Rectal smooth muscle tissue (tissue), 1 donor: Measurements from ENCODE around the gene SYNCRIP.
"Not testable (repeated sequence)": the region's sequence is repeated elsewhere in the genome, so short reads cannot be mapped to it uniquely, and the experiment has no call there.

Experiments used
- H3K27ac ChIP-seq: one replicate; pipeline ENCODE4 v1.7.0; 2013; ENCODE audit warnings: low read depth, low read length, inconsistent platforms
- H3K27me3 ChIP-seq: one replicate; pipeline ENCODE4 v1.7.0; 2013; ENCODE audit warnings: low read length; ENCODE audit not compliant: control insufficient read depth, insufficient read depth
- H3K36me3 ChIP-seq: one replicate; pipeline ENCODE4 v1.7.0; 2013; ENCODE audit warnings: low read length; ENCODE audit not compliant: control insufficient read depth, insufficient read depth
- H3K4me1 ChIP-seq: one replicate; pipeline ENCODE4 v1.7.0; 2013; ENCODE audit warnings: low read length; ENCODE audit not compliant: control insufficient read depth, insufficient read depth
- H3K4me3 ChIP-seq: one replicate; pipeline ENCODE4 v1.7.0; 2013; ENCODE audit warnings: low read length
- H3K9ac ChIP-seq: one replicate; pipeline ENCODE4 v1.7.0; 2013; ENCODE audit warnings: low read length

Gene SYNCRIP

DNA sequence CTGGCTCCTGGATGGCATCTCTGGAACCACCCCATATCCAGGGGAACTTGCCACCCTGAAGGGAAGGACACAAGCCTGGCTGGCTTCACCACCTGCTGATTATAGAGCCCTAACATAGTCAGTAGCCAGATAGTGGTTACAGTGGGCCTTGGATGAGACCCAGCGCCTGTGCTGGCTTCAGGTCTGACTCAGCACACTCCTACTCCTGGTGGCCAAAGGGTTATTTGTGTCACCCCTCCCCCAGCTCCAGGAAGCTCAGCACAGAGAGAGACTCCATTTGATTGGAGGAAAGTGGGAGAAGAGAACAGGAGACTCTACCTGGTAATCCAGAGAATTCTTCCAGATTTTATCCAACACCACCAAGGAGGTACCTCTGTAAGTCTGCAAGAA, 61.8 kb downstream of the SYNCRIP start:
- Histone ChIP-seq H3K4me1 (no peaks in the 10 kb centered on the region), H3K27ac (no peak overlapping the region), H3K4me3 (no peak overlapping the region), H3K36me3 (no peaks in the 10 kb centered on the region), H3K9ac (no peak overlapping the region), H3K27me3 (no peaks in the 10 kb centered on the region)

- no peaks in the 10 kb centered on the region for H3K4me1 ChIP-seq
- no peaks in the 10 kb centered on the region for H3K27me3 ChIP-seq
- H3K9ac ChIP-seq = no peak overlapping the region
- H3K4me3 ChIP-seq = no peak overlapping the region
- H3K36me3 ChIP-seq = no peaks in the 10 kb centered on the region
- H3K27ac ChIP-seq = no peak overlapping the region
Observed at GRCh38 chr6:85580118-85580877, 62.4 kb downstream of the SYNCRIP start.

DNA sequence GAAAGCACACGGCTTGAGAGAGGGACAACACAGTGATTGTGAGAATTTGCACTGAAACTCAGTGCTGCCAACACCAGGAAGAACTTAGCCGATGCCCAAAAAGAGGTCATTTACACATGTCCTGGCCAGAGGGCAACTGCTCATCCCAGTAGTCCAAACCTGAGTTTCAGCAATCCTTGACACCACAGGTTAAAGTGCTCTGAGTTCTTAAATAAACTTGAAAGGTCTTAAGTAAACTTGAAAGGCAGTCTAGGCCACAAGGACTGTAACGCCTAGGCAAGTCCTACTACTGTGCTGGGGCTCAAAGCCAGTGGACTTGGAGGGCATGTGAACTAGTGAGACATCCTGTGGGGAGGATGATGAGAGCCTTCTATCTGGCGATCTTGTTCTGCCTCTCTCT, 63.1 kb downstream of the SYNCRIP start:
- no peak overlapping the region for H3K27ac ChIP-seq
- no peaks in the 10 kb centered on the region for H3K27me3 ChIP-seq
- no peaks in the 10 kb centered on the region for H3K36me3 ChIP-seq
- no peaks in the 10 kb centered on the region for H3K4me1 ChIP-seq
- H3K4me3 ChIP-seq = no peak overlapping the region
- no peak overlapping the region for H3K9ac ChIP-seq

DNA sequence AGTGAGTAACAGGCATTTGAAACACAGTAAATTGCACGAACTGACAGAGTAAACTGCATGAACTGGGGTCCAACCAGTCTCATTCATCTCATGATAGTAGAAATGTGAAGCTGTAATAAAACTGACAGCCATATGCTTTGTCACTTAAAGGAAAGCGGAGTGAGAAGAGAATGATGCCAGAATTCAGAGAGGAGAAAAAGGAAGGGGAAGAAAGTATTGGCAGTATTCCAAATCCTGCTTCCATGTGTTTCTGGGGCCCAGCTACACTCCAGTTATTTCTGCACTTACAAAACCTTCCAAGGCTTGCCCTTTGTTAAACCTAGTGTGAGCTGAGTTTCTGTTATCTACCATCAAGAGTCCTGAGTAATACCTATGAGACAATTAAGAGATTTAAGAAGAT, 66.2 kb downstream of the SYNCRIP start:
- Histone ChIP-seq H3K4me3 (no peak overlapping the region), H3K9ac (no peak overlapping the region), H3K36me3 (no peaks in the 10 kb centered on the region), H3K4me1 (no peaks in the 10 kb centered on the region), H3K27me3 (no peaks in the 10 kb centered on the region), H3K27ac (no peak overlapping the region)

- H3K4me1 ChIP-seq = no peaks in the 10 kb centered on the region
- no peaks in the 10 kb centered on the region for H3K27me3 ChIP-seq
Observed at GRCh38 chr6:85574932-85575598, 67.6 kb downstream of the SYNCRIP start.

DNA sequence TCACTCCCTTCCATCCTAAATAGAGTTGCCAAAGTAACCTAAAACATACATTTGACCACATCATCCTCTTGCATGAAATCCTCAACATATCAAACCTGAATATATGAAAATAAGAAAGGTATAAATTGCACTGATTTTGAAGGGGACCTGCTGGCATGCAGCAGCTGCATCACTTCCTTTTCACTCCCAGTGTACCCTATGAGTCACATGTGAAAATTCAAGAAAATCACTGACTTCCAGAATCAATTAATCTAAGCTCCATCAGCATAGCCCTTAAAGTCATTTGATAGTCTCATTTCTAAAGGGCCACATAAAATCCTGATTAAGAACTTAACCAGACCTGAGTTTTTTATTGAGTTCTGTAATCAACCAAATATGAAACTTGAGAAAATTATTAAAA, 73.4 kb downstream of the SYNCRIP start:
- Histone ChIP-seq H3K27ac (no peak overlapping the region), H3K4me1 (no peaks in the 10 kb centered on the region), H3K36me3 (no peaks in the 10 kb centered on the region), H3K9ac (no peak overlapping the region), H3K4me3 (no peak overlapping the region), H3K27me3 (no peaks in the 10 kb centered on the region)

More at GRCh38 chr6:85574932-85575598, 67.6 kb downstream of the SYNCRIP start:
- Histone ChIP-seq H3K27ac (no peak overlapping the region), H3K9ac (no peak overlapping the region), H3K36me3 (no peaks in the 10 kb centered on the region), H3K4me3 (no peak overlapping the region)

GRCh38 chr6:85568411-85568810, 74.3 kb downstream of the SYNCRIP start:
- H3K4me3 ChIP-seq = no peak overlapping the region
- H3K27me3 ChIP-seq = no peaks in the 10 kb centered on the region
- H3K27ac ChIP-seq = no peak overlapping the region
- H3K9ac ChIP-seq = no peak overlapping the region
- H3K36me3 ChIP-seq = no peaks in the 10 kb centered on the region
- H3K4me1 ChIP-seq = no peaks in the 10 kb centered on the region

DNA sequence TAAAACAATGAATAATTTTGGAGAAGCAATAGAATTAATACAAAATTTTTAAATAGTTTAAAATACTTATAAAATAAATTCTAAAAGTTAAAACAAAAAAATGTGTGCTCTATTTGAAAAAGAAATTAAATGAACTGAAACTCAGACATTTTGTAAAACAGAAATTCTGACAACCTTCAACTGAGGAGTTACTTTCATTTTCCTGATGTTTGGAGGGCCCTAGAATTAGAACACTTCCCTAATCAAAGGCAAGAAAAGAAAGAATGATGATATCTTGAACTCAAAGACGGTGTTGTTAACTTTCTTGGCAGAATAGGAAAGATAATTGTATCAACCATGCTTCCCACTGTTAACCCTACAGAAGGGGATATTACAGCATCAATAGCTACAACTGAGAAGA, 77.0 kb downstream of the SYNCRIP start:
- H3K36me3 ChIP-seq = peaks cover 3% of the 10 kb centered on the region
- H3K27me3 ChIP-seq = no peaks in the 10 kb centered on the region
- H3K27ac ChIP-seq = no peak overlapping the region
- no peaks in the 10 kb centered on the region for H3K4me1 ChIP-seq
- no peak overlapping the region for H3K4me3 ChIP-seq
- H3K9ac ChIP-seq = no peak overlapping the region

DNA sequence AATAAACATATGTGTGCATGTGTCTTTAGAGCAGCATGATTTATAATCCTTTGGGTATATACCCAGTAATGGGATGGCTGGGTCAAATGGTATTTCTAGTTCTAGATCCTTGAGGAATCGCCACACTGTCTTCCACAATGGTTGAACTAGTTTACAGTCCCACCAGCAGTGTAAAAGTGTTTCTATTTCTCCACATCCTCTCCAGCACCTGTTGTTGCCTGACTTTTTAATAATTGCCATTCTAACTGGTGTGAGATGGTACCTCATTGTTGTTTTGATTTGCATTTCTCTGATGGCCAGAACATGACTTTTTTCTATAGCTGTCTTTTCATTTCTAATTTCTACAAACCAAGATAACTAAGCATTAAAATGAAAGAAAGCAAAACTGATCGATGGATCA, 78.5 kb downstream of the SYNCRIP start:
- not testable (repeated sequence) for H3K4me1 ChIP-seq, H3K27me3 ChIP-seq, H3K27ac ChIP-seq, H3K4me3 ChIP-seq, H3K9ac ChIP-seq, H3K36me3 ChIP-seq
